Kidney (tissue), 14 donors: ENCODE measurements around the gene BRINP2. TPM values are rescaled to one million over a fixed set of nuclear protein-coding genes. Genes with fewer than 3 reads are reported as not detected.

Source experiments
- DNase-seq, 5 donors: peaks; one replicate each; pipeline ENCODE4 v3.0.0-alpha.2; 2013 to 2020
- FAIRE-seq: peaks from 2 replicates; lab custom pipeline; 2012; peaks lifted over from hg19 to GRCh38; lab: Jason Lieb, UNC
- H3K27ac ChIP-seq, 2 donors: one replicate each; pipeline ENCODE4 v1.7.0; 2013; ENCODE audit warnings: low read depth in 2 of 2, low read length in 2 of 2, inconsistent platforms in 1 of 2
- H3K27me3 ChIP-seq: one replicate; pipeline ENCODE4 v1.7.1; 2013; ENCODE audit warnings: low read length, inconsistent platforms; ENCODE audit not compliant: control insufficient read depth, insufficient read depth
- H3K36me3 ChIP-seq, 3 donors: one replicate each; pipeline versions ENCODE4 v1.7.0 to v1.7.1; 2013; ENCODE audit warnings: low read length in 3 of 3, control low read depth in 1 of 3, inconsistent platforms in 1 of 3; ENCODE audit not compliant: insufficient read depth in 3 of 3, control insufficient read depth in 2 of 3
- H3K4me1 ChIP-seq, 3 donors: one replicate each; pipeline versions ENCODE4 v1.7.0 to v1.7.1; 2013; ENCODE audit warnings: low read length in 3 of 3, inconsistent platforms in 1 of 3, low read depth in 1 of 3; ENCODE audit not compliant: control insufficient read depth in 2 of 3, insufficient read depth in 2 of 3
- H3K4me3 ChIP-seq, 3 donors: one replicate each; pipeline versions ENCODE4 v1.7.0 to v1.8.1; 2013; ENCODE audit warnings: low read length in 3 of 3, control low read depth in 1 of 3, inconsistent platforms in 1 of 3
- H3K9ac ChIP-seq, 3 donors: one replicate each; pipeline versions ENCODE4 v1.7.0 to v1.7.1; 2013; ENCODE audit warnings: low read length in 3 of 3, control low read depth in 1 of 3, inconsistent platforms in 1 of 3
- H3K9me3 ChIP-seq, 3 donors: one replicate each; pipeline versions ENCODE4 v1.7.0 to v1.7.1; 2013; ENCODE audit warnings: low read length in 3 of 3, control low read depth in 1 of 3, inconsistent platforms in 1 of 3; ENCODE audit not compliant: control insufficient read depth in 2 of 3, insufficient read depth in 1 of 3
- CTCF ChIP-seq: IDR thresholded peaks from 3 replicates; pipeline ENCODE4 v1.5.1; 2012; ENCODE audit warnings: mild to moderate bottlenecking, moderate library complexity, borderline replicate concordance; ENCODE audit not compliant: insufficient read depth; ENCODE audit errors: extremely low read depth
- intact Hi-C: fragments of 100-400 bp; cut with DNase I; formaldehyde crosslinking; loops from one replicate; pipeline ENCODE4 v1.11.1; 2022
- polyA plus RNA-seq: library from polyadenylated mRNA; stranded (reverse); fragments of 350-450 nt; fragmentation: Illumina TruSeq; extraction: RNeasy Lipid Tissue Mini Kit (QIAGEN cat#74804); gene quantifications from one replicate; pipeline ENCODE4 v1.2.3, GENCODE V29; 2014; ENCODE audit warnings: low read depth, low replicate concordance; ENCODE audit not compliant: insufficient read depth
- total RNA-seq: library from RNA; stranded (reverse); fragmentation: NEBNext Ultra II Directional; extraction: Animal tissue kit (Norgen Biotek cat#: 25700); gene quantifications from one replicate; pipeline ENCODE4 v1.2.1, GENCODE V29; 2021
- donor health status: control.
- donor health status: control.
- donor health status: control.
- donor health status: control.
- donor health status: control.
- donor health status: DM: yes; HTN: yes; CAD: no.
- donor health status: Normal renal cell carcinoma (clear cell type).

BRINP2 gene
- total and polyA plus RNA-seq, 2 donors from 2014 or later: not detected

DNA sequence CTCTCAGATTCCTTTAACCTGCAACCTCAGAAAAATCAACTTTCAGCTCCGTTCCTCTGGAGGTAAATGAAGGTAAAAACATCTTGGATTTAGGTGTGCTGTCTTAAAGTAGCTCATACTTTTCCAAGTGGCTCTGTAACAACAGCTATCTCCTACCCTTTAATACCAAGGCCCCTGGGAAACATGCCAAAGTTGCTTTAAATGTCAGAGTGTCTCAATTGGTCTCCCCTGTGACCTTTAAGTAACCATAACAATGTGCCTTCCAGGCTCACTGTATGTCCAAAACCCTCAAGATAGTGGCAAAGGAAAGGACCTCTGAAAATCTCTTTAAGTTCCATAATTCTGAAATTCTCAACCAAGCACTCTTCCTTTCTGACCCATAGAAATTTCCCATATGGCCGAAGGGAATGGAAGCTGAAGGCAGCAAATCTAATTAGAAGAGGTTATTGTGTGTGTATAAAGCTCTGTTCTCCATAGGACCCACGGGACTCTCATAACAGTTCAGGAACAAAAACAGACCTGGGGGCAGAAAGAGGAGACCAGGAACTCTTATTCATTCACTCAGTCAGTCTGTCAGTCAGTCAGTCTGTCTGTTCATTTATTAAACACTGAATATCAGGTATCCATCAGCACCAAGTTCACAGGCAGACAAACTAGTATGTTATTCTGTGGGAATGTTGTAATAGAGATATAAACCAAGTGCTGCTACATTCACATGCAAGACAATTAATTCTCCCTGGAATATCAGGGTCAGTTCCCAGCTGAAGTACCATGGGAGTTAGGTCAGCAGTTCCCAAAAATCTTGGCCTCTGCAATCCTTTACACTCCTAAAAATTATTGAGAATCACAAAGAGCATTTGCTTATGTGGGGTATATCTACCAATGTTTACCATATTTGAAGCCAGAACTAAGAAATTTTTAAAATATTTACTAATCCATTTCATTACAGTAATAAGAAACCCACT is 25.4 kb upstream of the BRINP2 start:
- TF ChIP-seq CTCF: no peak
- Histone ChIP-seq H3K4me3 (no peak overlapping the region), H3K27me3 (no peaks in the 10 kb centered on the region), H3K9me3 (no peaks in the 10 kb centered on the region), H3K27ac (no peak overlapping the region), H3K9ac (no peak overlapping the region), H3K36me3 (no peaks in the 10 kb centered on the region), H3K4me1 (no peaks in the 10 kb centered on the region)
- FAIRE-seq: no peak
- DNase-seq: no peak
- intact Hi-C loops: no loop called here

- intact Hi-C loops: no loop called here
- DNase-seq (no peak), FAIRE-seq (no peak)
- Histone ChIP-seq H3K9me3 (no peaks in the 10 kb centered on the region), H3K27ac (no peak overlapping the region), H3K36me3 (no peaks in the 10 kb centered on the region), H3K27me3 (no peaks in the 10 kb centered on the region), H3K4me1 (no peaks in the 10 kb centered on the region), H3K9ac (no peak overlapping the region), H3K4me3 (no peak overlapping the region)
- TF ChIP-seq CTCF: no peak
Observed at GRCh38 chr1:177146499-177146898, 24.3 kb upstream of the BRINP2 start.

DNA sequence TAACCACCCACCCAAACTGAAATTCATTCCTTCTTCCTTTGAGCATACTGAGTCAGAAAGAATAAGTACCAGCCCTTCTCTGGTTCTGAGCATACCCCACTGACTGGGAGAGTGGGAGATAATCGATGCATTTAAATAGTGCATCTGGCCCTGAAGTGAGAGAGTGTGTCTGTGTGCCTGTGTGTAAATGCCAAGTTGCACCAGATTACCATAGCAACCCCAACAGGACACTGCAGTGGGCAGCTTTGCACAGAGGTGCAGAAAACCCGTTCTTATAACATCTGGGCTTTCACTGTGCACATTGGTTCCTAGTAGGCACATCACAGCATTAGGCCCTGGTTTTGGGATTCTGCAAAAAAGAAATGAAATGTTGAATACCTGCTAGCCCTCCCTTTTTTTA is 8.5 kb upstream of the BRINP2 start:
- Histone ChIP-seq H3K9ac (no peak overlapping the region), H3K4me1 (peaks cover 0 to 3% (median 0%) of the 10 kb centered on the region in 3 donors), H3K4me3 (no peak overlapping the region), H3K27me3 (peaks cover 13% of the 10 kb centered on the region), H3K9me3 (no peaks in the 10 kb centered on the region), H3K27ac (no peak overlapping the region), H3K36me3 (no peaks in the 10 kb centered on the region)
- no peak for DNase-seq
- intact Hi-C loops: no loop called here
- no peak for FAIRE-seq
- no peak for TF ChIP-seq CTCF
